Measurements from ENCODE around the gene DLX6.
"Not testable (repeated sequence)": the region's sequence is repeated elsewhere in the genome, so short reads cannot be mapped to it uniquely, and the experiment has no call there.

The DLX6 gene

DNA sequence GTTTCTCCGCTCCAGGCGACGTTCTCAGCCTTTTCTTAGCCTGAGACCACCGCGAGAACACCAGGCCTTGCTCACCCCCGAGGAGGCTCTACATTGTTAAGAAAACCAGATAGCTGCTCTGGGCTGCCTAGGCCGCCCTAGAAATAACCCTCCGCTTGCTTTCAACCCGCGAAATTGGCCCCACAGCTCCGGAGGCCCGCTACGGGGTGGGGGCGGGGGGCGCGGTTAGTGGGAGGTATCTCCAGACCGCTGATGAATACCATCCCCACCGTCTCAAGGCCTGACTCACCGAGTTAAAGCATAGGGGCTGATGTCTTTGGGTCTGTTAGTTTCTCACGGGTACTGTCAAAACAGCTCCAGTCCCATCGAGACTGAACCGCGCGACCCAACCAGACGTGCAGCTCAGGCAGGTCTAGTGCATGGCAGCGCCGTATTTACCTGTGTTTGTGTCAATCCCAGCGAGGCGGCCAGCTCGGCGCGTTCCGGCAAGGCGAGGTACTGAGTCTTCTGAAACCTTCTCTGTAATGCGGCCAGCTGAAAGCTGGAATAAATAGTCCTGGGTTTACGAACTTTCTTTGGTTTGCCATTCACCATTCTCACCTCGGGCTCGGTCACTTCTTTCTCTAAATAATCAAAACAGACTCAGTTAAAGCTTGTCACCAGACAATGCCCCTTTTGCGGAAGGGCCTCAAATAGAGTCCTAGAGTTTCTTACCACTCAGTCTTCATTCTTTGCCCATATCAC, 16.6 kb downstream of the DLX6 start:
- DNase-seq (ENCODE audit: low read depth in 3 of 3, low spot score in 1 of 3) = no peak

- DNase-seq (ENCODE audit: low read depth in 3 of 3, low spot score in 1 of 3) = no peak
Observed at GRCh38 chr7:97022491-97023306, 17.3 kb downstream of the DLX6 start.

DNA sequence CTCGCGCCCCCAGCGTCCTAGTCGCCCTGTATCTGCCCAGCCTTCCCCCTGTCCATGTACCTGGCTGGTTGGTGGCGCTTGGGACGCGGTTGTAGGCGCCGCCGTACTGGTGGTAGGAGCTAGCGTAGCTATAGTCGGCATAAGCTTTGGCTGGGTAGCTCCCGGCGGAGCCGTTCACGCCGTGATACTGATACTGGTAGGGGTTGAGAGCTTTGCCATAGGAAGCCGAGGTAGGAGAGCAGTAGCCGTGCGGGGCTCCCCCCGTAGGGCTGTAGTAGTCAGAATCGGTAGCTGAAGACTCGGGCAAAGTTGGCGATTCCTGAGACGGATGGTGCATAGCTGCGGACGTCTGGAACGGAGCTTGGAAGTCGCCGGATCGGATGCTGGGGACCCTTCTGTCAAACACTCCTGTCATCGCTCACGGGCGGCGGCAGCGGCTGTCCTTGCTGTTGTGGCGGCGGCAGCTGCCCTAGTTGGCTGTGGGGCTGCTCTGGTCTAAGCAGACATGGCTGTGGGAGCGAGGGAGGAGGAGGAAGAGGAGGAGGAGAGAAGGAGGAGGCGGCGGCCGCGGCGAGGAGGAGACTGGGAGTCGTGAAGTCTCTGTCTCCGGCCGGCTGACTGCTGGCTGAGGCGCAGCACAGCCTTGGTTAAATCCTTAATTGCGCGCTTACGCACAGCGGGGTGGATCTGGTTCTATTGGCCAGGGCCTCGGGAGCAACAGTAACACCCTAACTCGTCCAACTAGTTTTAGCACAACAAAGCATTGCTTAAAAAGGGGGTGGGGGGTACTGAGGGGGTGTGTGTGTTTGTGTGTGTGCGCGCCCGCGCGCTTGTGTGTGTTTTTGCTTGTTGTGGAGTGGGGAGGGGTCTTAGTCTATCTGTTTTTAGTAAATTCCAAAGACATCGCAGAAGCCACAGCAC, 19.1 kb downstream of the DLX6 start, which contains the start of gene DLX5:
Gene DLX5, minus strand, starts transcription at position 623 of the 921 bp plus-strand sequence. Its CDS starts 208 bp downstream, at position 415.
- no peak for DNase-seq (ENCODE audit: low read depth in 3 of 3, low spot score in 1 of 3)

- DNase-seq (ENCODE audit: low read depth in 3 of 3, low spot score in 1 of 3) = no peak
Observed at GRCh38 chr7:97025130-97025499, 19.8 kb downstream of the DLX6 start.

GRCh38 chr7:97025983-97026714, 20.8 kb downstream of the DLX6 start:
- no peak for DNase-seq (ENCODE audit: low read depth in 3 of 3, low spot score in 1 of 3)

DNA sequence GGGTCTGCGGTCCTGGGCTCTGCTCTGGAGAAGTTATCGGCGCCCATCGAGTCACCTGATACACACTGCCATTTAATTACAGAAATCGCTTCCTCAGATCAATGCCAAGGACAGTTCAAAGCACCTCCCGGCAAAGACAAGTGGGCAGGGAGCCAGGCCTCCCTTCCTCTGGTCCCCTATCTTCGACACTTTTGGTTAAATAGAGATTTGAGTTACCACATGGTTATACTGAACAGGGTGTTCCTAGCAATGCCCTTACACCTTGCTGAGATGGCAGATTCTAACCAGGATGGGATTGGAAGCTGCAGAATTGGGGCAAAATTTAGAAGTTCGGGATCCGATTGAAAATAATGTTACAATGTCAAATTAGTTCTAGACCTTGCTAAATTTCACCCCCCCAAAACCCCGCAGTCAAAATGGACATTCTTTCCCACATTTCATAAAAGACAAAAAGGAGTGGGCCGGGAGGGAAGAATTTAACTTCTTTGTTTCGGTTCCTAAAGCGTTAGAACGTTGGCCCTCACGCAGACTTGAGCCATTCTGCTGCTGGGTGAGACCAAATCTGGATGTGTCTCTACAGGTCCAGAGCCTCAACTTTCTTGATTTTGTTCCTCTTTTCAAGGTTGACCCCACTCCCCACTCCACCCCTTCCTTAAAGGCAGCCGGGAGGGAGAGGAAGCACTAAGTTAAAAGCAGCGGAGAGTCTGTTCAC, 21.5 kb downstream of the DLX6 start:
- no peak for DNase-seq (ENCODE audit: low read depth in 3 of 3, low spot score in 1 of 3)

DNA sequence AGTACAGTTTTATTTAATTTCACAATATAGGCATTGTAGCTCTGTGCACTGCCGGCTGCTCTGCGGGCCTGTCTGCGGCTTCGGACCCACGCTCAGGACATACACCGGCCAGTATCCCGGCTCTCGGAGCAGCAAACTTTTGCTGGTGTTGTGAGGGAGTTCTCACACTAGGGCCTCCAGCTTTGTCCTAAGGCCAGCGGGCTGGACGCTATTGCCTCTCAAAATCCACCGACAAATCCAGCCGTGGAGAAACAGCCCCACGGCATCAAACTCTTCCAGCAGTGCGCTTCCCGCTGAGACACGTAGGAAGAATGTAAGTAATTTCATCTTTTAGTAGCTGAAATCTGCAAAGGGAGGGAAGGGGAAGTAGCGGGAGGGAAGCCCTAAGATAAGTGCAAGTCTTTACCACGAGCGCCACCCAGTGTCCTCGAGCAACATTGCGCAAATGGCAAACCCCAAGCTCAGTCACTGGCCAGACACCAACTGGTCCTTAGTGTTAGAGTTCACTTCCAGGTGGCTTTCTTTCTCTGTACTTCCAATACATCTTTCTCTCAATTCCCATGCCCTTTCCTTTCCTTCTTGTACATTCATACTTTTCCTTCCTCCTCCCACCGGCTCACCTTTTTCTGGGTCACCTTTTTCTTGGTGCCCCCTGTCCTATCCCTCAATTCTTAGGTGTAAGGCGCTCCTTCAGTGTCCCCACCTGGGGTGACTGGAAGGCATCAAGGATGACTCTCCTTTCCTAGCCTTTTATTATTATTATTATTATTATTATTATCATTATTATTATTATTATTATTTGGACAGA, 22.3 kb downstream of the DLX6 start:
- peak in 2 of 3 donors; percentile 37 to 57 for DNase-seq (ENCODE audit: low read depth in 3 of 3, low spot score in 1 of 3)

DNA sequence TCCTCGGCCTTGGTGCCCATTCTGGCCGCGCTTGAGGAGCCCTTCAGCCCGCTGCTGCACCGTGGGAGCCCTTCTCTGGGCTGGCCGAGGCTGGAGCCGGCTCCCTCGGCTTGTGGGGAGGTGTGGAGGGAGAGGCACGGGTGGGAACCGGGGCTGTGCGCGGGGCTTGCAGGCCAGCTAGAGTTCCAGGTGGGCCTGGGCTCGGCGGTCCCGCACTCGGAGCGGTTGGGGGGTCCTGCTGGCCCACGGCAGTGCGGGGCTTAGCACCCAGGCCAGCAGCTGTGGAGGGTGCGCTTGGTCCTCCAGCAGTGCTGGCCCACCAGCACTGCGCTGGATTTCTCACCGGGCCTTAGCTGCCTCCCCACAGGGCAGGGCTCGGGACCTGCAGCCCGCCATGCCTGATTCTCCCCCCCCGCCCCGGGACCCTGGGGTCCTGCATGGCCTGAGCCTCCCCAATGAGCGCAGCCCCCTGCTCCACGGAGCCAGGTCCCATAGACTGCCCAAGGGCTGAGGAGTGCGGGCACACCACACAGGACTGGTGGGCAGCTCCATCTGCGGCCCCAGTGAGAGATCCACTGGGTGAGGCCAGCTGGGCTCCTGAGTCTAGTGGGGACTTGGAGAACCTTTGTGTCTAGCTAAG, 29.0 kb downstream of the DLX6 start:
- not testable (repeated sequence) for DNase-seq (ENCODE audit: low read depth in 3 of 3, low spot score in 1 of 3)

- no peak for DNase-seq (ENCODE audit: low read depth in 3 of 3, low spot score in 1 of 3)
Observed at GRCh38 chr7:97039374-97040065, 34.2 kb downstream of the DLX6 start.

- no peak for DNase-seq (ENCODE audit: low read depth in 3 of 3, low spot score in 1 of 3)
Observed at GRCh38 chr7:97043281-97043680, 37.9 kb downstream of the DLX6 start.

Data from stimulated activated CD4-positive, alpha-beta T cell treated with anti-CD3 and anti-CD28 coated beads, TNF-alpha, amount 100 ng/mL, for 1 hour (primary cell).